GM10248 (cell line): Measurements from ENCODE around the gene CNFN.

Source experiments
- CTCF ChIA-PET: fragments of 300-600 bp; sonication (Branson Sonifier 250); formaldehyde crosslinking; extraction: SDS; loops from one replicate; lab custom pipeline; 2021; ENCODE audit warnings: antibody characterized with exemption; lab: Yijun Ruan, JAX
- POLR2A ChIA-PET: fragments of 350-650 bp; sonication (Branson Sonifier 250); formaldehyde crosslinking; extraction: SDS; loops from one replicate; lab custom pipeline; 2020; ENCODE audit warnings: antibody characterized with exemption; lab: Yijun Ruan, JAX
- DNase-seq: peaks from one replicate; pipeline ENCODE4 v3.0.0; 2012; ENCODE audit errors: extremely low spot score
- CTCF ChIP-seq: IDR thresholded peaks from 2 replicates; pipeline ENCODE4 v1.5.1; 2012; ENCODE audit warnings: mild to moderate bottlenecking, low read depth; ENCODE audit errors: extremely low read depth, missing control alignments, control extremely low read depth

Gene CNFN

DNA sequence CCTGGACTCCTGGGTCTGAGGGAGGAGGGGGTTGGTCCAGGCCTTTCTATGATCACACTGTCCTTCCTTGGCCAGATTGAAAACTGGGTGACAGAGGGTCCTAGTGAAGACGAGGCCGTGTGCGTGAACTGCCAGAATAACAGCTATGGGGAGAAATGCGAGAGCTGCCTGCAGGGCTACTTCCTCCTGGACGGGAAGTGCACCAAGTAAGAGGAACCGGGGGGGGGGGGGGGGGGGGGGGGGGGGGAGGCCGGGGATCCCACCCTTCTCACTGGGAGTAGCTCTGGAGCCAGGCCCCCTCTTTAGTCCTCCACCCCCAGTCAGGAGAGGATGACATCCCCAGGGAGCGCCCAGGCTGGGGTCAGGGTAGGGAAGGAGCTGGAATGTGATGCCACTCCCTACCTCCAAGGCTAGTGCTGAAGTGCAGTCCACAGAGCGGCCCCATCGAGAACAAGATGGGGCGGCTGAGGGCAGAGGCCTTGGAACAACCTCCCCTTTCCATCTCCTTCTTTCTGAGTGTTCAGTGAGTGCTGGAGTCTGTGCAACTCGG, 19.4 kb downstream of the CNFN start:
- ChIA-PET POLR2A (no interaction called here), CTCF (interaction anchor here (1.2 to 1.4 kb wide), 3 partner anchors 9 to 30 kb away, joined by 3 to 5 read pairs (median 4); no protein-coding TSS in a partner anchor)
- TF ChIP-seq CTCF, result no peak
- DNase-seq, result no peak

DNA sequence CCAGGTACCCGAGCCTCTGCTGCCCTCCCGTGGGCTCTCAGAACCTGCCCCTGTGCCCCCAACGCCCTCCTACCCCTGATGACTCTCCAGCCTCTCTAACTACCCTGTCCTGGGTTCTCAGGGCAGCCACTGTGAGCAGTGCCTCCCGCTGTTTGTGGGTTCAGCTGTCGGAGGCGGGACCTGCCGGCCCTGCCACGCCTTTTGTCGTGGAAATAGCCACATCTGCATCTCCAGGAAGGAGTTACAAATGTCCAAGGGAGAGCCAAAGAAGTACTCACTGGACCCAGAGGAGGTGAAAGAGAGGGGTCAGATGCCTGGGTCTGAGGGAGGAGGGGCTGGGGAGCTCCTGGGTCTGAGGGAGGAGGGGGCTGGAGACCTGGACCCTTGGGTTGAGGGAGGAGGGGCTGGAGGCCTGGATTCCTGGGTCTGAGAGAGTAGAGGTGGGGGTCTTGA, 20.0 kb downstream of the CNFN start:
- CTCF ChIA-PET, result interaction anchor here (1.4 kb wide), 1 partner anchor 11 kb away, joined by 4 read pairs; no protein-coding TSS in a partner anchor
- no peak for DNase-seq
- POLR2A ChIA-PET, result no interaction called here
- no peak for TF ChIP-seq CTCF

DNA sequence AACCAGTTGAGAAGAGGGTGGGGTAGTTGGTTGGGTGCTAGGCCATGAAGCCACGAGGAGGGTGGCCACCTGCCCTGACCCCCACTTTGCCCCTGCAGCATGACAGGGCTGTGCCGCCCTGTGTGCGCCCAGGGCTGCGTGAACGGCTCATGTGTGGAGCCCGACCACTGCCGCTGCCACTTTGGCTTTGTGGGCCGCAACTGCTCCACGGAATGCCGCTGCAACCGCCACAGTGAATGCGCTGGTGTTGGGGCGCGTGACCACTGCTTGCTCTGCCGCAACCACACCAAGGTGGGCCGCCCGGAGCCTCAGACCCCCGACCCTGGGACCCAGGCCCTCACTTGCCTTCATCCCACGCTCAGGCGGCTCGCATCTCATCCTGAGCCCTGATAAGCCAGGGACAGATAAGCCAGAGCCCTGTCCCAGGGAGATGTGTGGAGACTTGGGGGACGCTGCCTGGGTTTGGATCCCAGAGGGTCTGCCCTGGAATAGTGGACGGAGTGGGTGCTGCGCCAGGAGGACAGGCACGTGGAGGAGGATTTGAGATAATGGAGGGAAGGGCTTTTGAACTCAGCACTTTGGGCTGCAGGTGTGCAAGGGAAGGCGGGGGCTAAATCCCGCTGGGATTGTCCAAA, 20.5 kb downstream of the CNFN start:
- TF ChIP-seq CTCF, result no peak
- ChIA-PET CTCF (interaction anchor here (1.6 kb wide), 1 partner anchor 32 kb away, joined by 4 read pairs; no protein-coding TSS in a partner anchor), POLR2A (no interaction called here)
- no peak for DNase-seq

GRCh38 chr19:42368765-42369164, 21.3 kb downstream of the CNFN start:
- ChIA-PET POLR2A (interaction anchor here (0.7 kb wide), 1 partner anchor 323 kb away, joined by 4 read pairs; no protein-coding TSS in a partner anchor), CTCF (interaction anchor here (1.6 kb wide), 1 partner anchor 32 kb away, joined by 4 read pairs; no protein-coding TSS in a partner anchor)
- DNase-seq, result no peak
- TF ChIP-seq CTCF, result no peak

GRCh38 chr19:42368360-42368759, 21.7 kb downstream of the CNFN start:
- no peak for TF ChIP-seq CTCF
- ChIA-PET POLR2A (interaction anchor here (0.7 kb wide), 1 partner anchor 323 kb away, joined by 4 read pairs; no protein-coding TSS in a partner anchor), CTCF (interaction anchor here (1.6 kb wide), 1 partner anchor 33 kb away, joined by 4 read pairs; no protein-coding TSS in a partner anchor)
- no peak for DNase-seq

DNA sequence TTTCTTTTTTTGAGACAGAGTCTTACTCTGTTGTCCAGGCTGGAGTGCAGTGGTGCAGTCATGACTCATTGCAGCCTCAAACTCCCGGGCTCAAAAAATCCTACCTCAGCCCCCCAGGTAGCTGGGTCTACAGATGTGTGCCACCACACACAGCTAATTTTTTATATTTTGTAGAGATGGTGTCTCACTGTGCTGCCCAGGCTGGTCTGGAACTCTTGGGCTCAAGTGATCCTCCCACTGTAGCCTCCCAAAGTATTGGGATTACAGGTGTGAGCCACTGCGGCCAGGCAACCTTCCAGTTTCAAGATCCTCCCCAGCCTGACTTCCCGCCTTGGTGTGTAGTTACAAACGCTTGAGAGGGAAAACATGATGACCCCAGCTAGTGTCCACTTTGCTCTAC, 22.2 kb downstream of the CNFN start:
- no peak for DNase-seq
- POLR2A ChIA-PET, result no interaction called here
- TF ChIP-seq CTCF, result no peak
- CTCF ChIA-PET, result interaction anchor here (1.6 kb wide), 1 partner anchor 33 kb away, joined by 4 read pairs; no protein-coding TSS in a partner anchor
